Stimulated activated CD4-positive, alpha-beta T cell treated with anti-CD3 and anti-CD28 coated beads, TNF-alpha, amount 100 ng/mL, for 4 hours (primary cell): ENCODE data around the gene ZNF264.
"Not testable (repeated sequence)": the region's sequence is repeated elsewhere in the genome, so short reads cannot be mapped to it uniquely, and the experiment has no call there.

Source experiments
- DNase-seq, 3 experiments: peaks; one replicate each; pipeline ENCODE4 v3.0.0-alpha.2; 2020; ENCODE audit warnings: low read depth in 3 of 3

Gene ZNF264

DNA sequence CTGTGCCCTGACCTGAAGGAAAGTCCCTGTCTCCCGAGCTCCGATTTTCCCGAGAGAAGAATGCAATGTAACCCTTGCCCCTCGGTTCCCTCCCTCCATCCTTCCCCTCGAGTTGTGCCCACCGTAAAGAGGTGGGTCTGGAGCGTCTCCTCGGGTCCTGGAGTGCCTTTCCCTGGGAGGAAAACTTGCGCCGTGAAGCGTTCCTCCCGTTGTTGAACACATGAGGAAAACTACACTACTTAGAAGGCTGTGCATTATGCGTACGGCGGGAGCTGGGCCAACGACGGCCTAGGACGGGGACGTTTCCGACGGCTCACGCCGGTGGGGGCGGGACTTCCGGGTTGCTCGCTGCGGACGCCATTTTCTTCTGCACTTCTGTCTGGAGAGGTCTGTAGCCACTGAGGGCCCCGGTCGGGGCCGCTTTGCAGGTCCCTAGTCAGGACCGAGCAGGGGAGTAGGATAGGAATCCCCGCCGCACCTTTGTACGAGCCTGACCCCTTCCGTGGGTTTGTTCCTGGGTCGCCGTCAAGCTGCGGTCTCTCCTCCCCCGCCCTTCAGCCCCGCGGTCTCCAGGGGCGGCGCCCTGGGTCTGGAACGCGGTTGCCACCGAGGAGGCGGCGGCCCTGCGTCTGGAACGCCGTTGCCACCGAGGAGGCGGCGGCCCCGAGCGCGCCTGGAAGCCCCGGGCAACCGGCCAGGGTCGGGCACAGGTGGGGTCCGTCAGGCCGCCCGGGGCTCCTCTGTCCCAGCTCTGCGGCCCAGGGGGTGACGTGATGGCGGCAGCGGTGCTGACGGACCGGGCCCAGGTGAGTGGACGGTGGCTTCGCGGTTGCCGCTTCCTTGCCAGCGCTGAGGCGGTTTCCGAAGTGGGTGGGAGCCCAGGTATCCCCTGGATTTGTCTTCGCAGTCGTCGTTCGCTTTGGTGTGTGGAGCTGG lies at the start of gene ZNF264:
ZNF264 (plus strand) TSS at position 360 of the 936 bp plus-strand sequence; CDS start at position 774, 414 bp downstream.
- peak; percentile 73 to 86 (median 75) for DNase-seq

DNA sequence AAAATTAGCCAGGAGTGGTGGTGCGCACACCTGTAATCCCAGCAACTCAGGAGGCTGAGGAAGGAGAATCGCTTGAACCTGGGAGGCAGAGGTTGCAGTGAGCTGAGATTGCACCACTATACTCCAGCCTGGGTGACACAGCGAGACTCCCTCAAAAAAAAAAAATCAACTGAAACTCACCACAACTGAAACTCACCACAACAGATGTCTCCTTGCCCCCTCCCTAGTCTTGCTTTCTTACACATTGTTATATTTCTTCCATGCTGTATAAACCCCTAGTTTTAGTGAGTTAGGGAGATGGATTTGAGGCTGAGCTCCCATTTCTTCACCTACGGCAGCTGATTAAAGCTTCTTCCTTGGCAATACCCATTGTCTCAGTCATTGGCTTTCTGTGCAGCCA lies 49.6 kb upstream of the ZNF264 start:
- DNase-seq, result no peak

DNA sequence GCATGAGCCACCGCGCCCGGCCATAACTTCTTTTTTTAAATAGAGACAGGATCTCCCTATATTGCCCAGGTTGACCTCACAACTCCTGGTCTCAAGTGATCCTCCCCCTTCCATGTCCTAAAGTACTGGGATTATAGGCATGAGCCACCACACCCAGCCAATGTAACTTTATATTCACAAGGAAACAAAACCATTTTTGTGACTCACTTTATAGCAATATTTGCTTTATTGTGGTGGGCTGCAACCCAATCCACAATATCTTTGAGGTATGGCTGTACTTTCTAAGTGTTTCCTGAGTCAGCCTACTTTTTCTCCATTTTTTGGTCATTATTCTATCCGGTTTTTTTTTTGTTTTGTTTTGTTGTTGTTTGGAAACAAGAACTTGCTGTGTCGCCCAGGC lies 38.4 kb upstream of the ZNF264 start:
- DNase-seq, result no peak

DNA sequence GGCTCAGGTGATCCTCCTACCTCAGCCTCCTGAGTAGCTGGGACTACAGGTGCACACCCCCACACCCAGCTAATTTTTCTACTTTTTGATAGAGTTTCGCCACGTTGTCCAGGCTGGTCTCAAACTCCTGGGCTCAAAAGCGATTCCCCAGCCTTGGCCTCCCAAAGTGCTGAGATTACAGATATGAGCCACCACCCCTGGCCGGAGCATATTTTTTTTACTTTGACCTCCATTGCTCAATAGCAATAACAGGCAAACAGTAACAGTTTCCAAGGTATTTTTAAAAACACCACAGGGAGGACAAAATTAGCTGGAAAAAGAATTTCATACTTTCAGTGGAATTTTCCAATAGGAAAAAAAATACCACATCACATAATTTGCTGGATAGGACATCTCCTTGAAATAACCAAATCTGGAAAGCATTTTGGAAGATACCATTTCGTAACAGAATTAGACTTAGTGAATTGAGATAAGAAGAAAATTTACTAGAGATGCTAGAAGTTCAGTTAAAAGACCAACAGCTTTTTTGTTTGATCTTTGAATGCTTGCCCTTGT lies 29.2 kb upstream of the ZNF264 start:
- no peak for DNase-seq

DNA sequence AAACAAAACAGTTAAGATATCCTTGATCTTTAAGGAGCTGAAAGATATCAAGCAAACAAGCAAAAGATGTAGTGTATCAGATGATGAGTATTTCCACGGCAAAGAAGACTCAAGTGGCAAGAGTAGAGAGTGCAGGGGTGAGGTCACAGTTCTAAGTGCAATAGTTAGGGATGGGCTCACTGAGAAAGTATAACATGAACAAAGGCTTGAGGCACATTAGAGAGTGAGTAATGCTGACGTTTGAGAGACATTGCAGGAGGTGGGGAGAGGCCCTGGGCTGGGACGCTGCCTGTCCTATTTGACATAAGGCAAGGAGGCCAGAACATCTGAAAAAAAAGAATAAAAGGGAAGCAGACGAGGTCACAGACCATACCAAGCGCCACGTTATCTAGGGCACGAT lies 25.5 kb upstream of the ZNF264 start:
- no peak for DNase-seq

DNA sequence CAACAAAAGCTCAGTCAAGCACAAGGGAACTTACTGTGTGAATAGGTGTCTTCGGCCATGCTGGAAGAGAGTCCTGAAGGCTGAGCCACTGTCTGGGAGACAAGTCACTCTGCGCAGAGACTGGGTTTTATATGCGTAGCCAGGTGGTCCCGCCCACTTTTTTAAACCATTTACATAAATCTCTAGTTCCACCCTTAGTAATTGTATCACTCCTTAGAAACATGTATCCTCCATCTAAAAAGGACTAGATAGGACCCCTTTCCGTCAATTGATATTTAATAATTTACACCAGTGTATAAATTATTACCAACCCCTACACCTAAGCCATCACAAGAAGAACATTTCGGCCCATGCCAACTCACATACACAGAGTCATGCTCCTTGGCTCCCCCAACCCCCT lies 23.9 kb upstream of the ZNF264 start, which contains the start of gene DUXA:
DUXA (minus strand) TSS at position 101 of the 400 bp plus-strand sequence; CDS start at position 59, 42 bp downstream.
- no peak for DNase-seq

DNA sequence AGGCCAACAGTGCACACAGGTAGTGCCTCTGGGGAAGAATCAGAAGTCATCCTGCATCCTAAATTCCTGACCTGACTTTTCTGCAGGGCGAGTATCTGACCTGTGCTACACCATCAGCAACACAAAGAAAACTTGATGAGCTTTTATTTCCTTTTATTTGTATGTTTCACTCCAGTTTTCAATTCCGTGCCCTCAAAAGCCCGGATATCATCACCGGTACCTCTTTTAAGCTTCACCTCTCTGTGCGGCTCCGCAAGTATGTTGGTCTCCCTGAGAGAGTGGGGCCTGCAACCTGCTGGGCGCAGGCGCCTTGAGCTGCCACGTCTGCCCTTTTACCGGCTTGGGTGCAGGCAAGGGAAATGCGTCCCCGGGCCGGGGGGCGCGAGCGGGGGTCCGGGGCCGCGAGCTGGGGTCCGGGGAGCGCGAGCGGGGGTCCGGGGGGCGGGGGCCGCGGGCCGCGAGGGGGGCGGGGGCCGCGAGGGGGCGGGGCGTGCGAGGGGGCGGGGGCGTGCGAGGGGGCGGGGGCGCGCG lies 19.7 kb upstream of the ZNF264 start:
- DNase-seq, result peak in 1 of 3 experiments; percentile 7

DNA sequence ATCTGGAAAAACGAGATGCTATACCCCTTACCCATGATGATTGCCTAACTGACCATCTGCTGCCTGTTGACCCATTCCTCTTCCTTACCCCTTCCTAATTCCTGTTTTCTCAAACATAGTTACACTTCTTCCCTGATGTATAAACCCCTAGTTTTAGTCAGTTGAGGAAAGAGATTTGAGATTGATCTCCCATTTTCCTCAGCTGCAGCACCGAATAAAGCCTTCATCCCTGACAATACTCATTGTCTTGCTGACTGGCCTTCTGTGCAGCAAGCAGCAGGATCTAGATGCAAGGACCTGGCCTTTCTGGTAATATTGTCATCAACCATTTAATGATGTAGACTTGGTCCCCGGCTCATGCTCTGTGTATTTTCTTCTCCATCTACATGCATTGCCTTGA lies 999 bp upstream of the ZNF264 start:
- no peak for DNase-seq

DNA sequence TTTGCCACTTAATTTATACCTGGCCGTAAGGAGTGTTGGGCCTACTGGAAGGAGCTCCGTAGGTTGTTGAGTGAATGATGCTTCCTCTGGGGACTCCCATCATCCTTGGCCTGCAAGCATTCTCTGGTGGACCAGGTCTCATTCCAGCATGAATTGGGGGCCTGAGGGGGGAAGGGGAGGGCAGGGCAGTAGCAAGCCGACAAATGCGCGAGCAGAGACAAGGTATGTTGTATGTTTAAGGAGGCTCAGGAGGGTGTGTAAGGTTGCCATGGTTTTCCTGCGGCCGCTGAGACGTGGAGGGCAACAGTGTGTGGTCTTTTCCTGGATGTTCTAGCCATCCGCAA lies 749 bp downstream of the ZNF264 start:
- DNase-seq, result no peak

DNA sequence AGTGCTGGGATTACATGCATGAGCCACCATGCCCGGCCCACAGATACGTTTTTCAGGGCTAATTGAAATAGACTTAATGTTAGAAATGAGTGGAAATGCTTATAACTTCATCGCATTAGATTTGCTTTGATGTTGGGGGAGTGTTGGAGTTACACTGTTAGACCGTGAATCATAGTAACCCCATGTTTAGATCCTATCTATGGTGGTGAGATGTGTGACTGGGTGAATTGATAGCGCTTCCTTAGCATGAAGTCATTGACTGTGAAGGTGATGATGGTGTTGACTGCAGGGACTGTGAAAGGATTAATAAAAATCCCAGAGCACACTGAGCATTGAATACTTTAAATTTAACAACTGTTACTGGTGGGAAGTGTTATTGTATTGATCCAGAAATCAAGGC lies 1.7 kb downstream of the ZNF264 start:
- DNase-seq, result no peak

DNA sequence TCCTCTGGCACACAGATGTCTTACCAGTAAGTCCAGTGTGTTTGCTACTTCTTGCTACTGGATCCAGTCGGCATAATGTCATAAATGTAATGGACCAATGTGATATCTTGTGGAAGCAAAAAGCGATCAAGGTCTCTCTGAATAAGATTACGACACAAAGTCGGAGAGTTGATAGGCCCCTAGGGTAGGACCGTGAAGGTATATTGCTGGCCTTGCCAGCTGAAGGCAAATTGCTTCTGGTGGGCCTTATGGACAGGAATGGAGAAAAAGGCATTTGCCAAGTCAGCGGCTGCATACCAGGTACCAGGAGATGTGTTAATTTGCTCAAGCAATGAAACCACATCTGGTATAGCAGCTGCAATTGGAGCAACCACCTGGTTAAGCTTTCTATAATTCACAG lies 6.6 kb downstream of the ZNF264 start:
- not testable (repeated sequence) for DNase-seq

DNA sequence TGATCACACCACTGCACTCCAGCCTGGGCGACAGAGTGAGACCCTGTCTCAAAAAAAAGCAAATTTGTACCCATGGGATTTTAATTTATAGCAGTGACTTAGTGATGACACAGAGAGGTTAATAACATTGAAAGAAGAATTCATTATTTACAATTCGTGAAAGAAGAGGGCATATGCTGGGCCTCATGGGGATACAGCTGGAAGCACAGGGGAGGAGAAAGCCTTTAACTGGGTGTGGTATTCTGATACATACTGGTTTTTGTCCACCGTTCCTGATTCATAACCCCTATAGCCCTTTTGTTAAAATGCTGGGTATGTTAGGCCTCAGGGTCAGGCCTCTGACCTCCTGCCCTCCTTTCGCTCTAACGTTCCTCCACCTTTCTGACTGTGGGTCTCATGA lies 10.9 kb downstream of the ZNF264 start:
- no peak for DNase-seq

DNA sequence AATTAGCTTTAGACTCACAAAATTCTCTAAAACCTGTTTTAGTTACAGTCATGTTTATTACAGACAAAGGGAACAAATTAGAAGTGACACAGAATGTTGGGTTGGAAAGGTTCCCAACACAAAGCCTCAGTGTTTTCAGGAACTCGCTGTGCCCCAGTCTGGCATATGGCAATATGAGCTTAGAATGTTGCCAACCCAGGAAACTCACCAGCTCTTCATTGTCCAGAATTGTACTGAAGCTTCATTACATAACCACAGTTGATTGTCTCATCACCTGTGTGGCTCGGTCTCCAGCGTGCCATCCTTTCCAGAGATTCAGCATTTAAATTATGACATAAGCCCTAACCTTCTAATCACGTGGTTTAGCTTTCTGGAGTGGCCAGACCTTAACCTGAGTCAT lies 19.1 kb downstream of the ZNF264 start:
- no peak for DNase-seq

DNA sequence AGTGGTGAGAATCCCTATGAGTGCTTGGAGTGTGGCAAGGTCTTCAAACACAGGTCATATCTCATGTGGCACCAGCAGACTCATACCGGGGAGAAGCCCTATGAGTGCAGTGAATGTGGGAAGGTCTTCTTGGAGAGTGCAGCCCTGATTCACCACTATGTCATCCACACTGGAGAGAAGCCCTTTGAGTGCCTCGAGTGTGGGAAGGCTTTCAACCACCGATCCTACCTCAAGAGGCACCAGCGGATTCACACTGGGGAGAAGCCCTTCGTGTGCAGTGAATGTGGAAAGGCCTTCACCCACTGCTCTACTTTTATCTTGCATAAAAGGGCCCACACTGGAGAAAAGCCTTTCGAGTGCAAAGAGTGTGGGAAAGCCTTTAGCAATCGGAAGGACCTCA lies 20.8 kb downstream of the ZNF264 start:
- no peak for DNase-seq

DNA sequence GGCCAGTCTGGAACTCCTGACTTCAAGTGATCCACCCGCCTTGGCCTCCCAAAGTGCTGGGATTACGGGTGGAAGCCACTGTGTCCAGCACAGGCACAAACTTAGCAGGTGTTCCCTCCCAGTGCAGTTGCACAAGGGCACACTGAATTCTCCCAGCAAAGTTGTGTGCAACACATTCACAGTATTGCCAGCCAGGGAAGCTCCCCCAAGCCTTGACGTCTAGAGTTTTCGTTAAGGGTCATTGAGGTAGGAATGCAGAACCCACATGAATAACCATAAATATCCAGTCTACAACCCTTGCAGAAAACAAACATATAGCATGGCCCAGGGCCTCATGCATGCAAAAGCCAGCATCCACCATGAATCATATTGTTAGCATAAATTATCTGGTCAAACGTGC lies 36.2 kb downstream of the ZNF264 start:
- DNase-seq, result no peak

DNA sequence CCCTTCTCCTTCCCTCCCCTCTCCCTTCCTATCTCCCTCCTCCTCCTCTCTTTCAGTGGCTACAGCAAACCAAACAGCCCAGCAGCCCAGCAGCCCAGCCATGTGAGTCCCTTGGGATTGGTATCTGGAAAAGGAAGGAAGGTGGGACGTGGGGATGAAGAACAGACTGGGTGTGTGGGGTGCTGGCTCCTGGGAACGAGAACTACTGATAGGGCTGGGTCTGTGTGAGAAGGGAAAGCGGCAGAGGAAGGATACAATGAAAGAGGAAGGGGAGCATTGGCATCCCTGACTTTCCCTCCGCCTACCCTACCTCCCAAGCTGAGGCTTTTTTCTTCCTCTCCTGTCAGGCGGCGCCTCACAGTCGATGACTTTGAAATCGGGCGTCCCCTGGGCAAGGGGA lies 40.4 kb downstream of the ZNF264 start:
- DNase-seq, result no peak

DNA sequence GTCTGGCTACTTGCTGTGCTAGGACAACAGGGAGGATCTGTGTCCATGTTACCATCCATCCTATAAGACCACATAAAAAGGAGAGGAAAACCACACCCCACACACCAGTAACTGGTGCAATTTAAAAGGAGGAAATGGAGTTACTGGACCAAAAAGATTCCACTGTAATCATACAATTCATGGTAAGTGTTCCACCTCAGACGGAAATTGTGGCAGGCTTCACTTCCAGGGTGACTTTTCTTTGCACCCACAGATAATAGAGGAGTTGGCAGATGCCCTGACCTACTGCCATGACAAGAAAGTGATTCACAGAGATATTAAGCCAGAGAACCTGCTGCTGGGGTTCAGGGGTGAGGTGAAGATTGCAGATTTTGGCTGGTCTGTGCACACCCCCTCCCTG lies 41.9 kb downstream of the ZNF264 start:
- DNase-seq, result no peak

DNA sequence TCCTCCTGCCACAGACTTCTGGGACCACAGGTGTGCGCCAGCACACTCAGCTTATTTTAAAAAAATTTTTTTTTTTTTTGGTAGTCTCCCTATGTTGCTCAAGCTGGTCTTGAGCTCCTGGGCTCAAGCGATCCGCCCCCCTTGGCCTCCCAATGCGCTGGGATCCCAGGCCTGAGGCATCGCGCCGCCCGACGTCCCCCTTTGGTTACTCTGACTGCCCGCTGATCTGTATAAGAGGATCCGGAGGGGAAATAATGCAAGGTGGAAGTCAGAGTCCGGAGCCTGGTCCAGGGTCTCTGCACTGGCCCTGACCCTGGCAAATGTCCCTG lies 48.6 kb downstream of the ZNF264 start:
- no peak for DNase-seq

DNA sequence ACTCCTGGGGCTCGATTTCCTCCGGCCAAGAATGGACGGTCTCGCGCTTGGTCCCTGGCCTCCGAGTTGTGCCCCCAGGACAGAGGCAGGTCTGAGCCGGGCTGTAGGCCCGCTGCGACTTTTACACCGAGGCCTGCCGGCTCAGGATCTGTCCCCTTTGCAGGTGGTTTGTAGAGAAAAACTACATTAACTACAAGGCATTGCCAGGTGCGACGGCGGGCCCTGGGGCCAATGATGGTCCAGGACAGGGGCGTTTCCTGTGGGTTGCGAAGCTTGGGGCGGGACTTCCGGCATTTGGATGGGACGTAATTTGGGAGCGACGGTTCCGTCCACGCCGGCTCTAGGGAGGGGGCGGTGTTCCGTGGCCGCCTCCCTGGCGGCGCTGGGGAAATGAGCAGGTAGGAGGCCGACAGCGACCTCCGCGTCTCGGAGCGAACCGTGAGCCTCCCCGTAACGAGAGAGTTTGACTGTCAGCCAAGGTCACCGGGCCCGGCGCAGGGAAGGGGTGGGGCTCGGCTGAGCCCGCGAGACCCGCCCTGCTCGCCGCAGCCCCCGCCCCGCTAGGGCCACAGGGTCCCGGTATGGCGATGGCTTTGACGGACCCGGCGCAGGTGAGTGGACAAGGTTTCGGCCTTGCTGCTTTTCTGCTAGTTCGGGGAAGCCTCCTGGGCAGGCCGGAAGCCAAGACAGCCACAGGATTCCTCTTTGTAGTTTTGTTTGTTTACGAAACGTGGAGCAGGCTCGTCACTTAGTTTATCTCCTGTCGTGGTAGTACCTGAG lies 49.2 kb downstream of the ZNF264 start, which contains the start of gene ZNF805:
ZNF805 (plus strand) TSS at position 322 of the 780 bp plus-strand sequence; CDS start at position 582, 260 bp downstream.
- DNase-seq, result peak; percentile 87 to 93 (median 92)

DNA sequence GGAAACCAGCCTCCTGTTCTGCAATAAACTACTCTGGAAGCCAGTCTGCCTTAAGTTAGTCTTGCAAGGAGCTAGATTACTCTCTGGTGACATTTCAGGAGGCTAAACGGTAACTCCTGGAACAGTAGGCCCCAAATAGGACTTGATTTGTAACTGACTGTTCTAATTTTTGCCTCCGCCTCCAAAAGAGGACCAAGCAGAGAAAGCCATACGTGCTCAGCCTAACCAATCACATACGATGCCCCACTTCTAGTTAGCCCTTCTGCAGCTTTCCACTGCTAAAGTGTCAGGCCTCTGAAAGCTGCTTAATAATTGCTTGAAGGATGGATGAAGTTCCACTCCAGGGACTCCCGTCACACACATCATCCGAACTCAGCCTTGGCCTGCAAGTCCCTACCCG lies 49.9 kb downstream of the ZNF264 start:
- no peak for DNase-seq

DNA sequence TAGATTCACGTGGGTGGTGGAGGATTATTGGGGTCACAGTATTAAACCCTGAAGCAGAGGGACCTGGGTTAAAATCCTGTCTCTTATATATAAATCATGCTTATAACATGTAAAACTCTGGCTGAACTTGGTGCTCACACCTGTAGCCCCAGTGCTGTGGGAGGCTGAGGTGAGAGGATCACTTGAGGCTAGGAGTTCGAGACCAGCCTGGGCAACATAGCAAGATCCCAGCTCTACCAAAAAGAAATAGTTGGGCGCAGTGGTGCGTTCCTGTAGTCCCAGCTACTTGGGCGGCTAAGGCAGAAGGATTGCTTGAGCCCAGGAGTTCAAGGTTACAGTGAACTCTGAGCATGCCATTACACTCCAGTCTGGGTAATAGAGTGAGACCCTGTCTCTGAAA lies 51.5 kb downstream of the ZNF264 start:
- no peak for DNase-seq

DNA sequence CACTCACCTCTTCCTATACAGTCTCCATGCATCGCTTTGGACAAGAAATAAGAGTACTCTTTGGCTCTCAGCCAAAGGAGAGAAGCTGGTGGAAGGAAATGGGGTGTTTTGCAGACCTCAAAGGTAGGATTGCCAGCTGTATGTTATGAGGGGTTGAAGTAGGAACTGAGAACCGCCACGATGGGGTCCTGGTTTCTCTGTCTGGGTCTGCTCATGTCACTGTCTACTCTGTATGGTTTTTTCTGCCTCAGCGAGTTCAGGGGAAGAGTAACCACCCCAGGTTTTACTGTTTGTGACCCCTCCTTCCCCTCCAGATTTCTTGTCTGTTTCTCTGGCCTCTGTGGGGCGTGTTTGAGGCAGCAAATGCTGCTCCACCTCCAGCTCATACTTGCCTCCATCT lies 53.2 kb downstream of the ZNF264 start:
- no peak for DNase-seq
